Stimulated activated CD8-positive, alpha-beta memory T cell treated with anti-CD3 and anti-CD28 coated beads, Interleukin-2, amount 100 ng/mL, for 48 hours (primary cell): ENCODE data around the gene ALG14.
"Not testable (repeated sequence)": the region's sequence is repeated elsewhere in the genome, so short reads cannot be mapped to it uniquely, and the experiment has no call there.

Source experiments
- DNase-seq, 2 donors: peaks; one replicate each; pipeline ENCODE4 v3.0.0-alpha.2; 2020; ENCODE audit warnings: low read depth in 2 of 2

ALG14 gene

GRCh38 chr1:95086949-95087533 is 14.3 kb upstream of the ALG14 start:
- DNase-seq: no peak

GRCh38 chr1:95085376-95085775 is 12.6 kb upstream of the ALG14 start:
- no peak for DNase-seq

GRCh38 chr1:95084317-95085176 is 11.8 kb upstream of the ALG14 start:
- no peak for DNase-seq

- no peak for DNase-seq
These were observed 8.1 kb upstream of the ALG14 start for GRCh38 chr1:95080879-95081278.

GRCh38 chr1:95080446-95080845 is 7.7 kb upstream of the ALG14 start:
- no peak for DNase-seq

- no peak for DNase-seq
These were observed 3.3 kb upstream of the ALG14 start for GRCh38 chr1:95076034-95076433.

GRCh38 chr1:95073446-95073845 is 695 bp upstream of the ALG14 start:
- DNase-seq: no peak

- DNase-seq: no peak
These were observed 634 bp downstream of the ALG14 start for GRCh38 chr1:95072117-95072516.

GRCh38 chr1:95071539-95071938 is 1.2 kb downstream of the ALG14 start:
- DNase-seq: no peak

- DNase-seq: no peak
These were observed 3.0 kb downstream of the ALG14 start for GRCh38 chr1:95069710-95070093.

- no peak for DNase-seq
These were observed 3.6 kb downstream of the ALG14 start for GRCh38 chr1:95068956-95069709.

- DNase-seq: no peak
These were observed 5.2 kb downstream of the ALG14 start for GRCh38 chr1:95067568-95067967.

GRCh38 chr1:95067062-95067461 is 5.7 kb downstream of the ALG14 start:
- no peak for DNase-seq

GRCh38 chr1:95061445-95062006 is 11.2 kb downstream of the ALG14 start:
- DNase-seq: no peak

GRCh38 chr1:95058974-95059373 is 13.8 kb downstream of the ALG14 start:
- DNase-seq: no peak

GRCh38 chr1:95057351-95057750 is 15.4 kb downstream of the ALG14 start:
- no peak for DNase-seq

GRCh38 chr1:95049935-95050334 is 22.8 kb downstream of the ALG14 start:
- DNase-seq: no peak

- no peak for DNase-seq
These were observed 24.4 kb downstream of the ALG14 start for GRCh38 chr1:95048317-95048716.

GRCh38 chr1:95047624-95048023 is 25.1 kb downstream of the ALG14 start:
- DNase-seq: not testable (repeated sequence)

GRCh38 chr1:95046359-95046758 is 26.4 kb downstream of the ALG14 start:
- no peak for DNase-seq

GRCh38 chr1:95043141-95043980 is 29.4 kb downstream of the ALG14 start:
- DNase-seq: peak; percentile 55 to 68
